K562 (cell line): ENCODE results near the gene ZDHHC12. TPM values are rescaled to one million over a fixed set of nuclear protein-coding genes. Genes with fewer than 3 reads are reported as not detected.
"Not testable (repeated sequence)": the region's sequence is repeated elsewhere in the genome, so short reads cannot be mapped to it uniquely, and the experiment has no call there.

Source experiments
- ATAC-seq: fragments of 200-7000 bp; cut with Tn5 transposase; 3 replicates; pipeline ENCODE4 v1.9.1; 2020; ENCODE audit warnings: moderate library complexity
- BruUV-seq: library from RNA; stranded (reverse); fragments of 400-500 nt; replicated peaks from 2 replicates; lab custom pipeline; 2021; lab: Mats Ljungman, UMichigan
- CTCF ChIA-PET: fragments of 300-600 bp; formaldehyde crosslinking; extraction: SDS; loops from one replicate; lab custom pipeline; 2021; ENCODE audit warnings: low intra/inter-chr PET ratio; lab: Yijun Ruan, JAX
- POLR2A ChIA-PET: fragments of 300-600, 350-650 bp; sonication (Branson Sonifier 250); formaldehyde crosslinking; extraction: SDS; loops from one replicate; lab custom pipeline; 2021; ENCODE audit warnings: antibody characterized with exemption, inconsistent platforms; lab: Yijun Ruan, JAX
- DNase-seq, 4 experiments: peaks; one replicate each; pipeline versions ENCODE4 v3.0.0 to v3.0.0-alpha.2; 2011 to 2018; ENCODE audit warnings: low spot score in 3 of 4, mixed read lengths in 3 of 4; ENCODE audit errors: extremely low read depth in 1 of 4
- FAIRE-seq: peaks from 2 replicates; lab custom pipeline; 2011; peaks lifted over from hg19 to GRCh38; lab: Jason Lieb, UNC
- H2AFZ ChIP-seq: 2 replicates; pipeline ENCODE4 v1.6.0; 2011; ENCODE audit warnings: low read depth, low read length, control low read depth, inconsistent platforms
- H3K27ac ChIP-seq: fragments of 200-600 bp; 3 replicates; pipeline ENCODE4 v1.8.0; 2011; ENCODE audit warnings: low read depth, mild to moderate bottlenecking, control low read depth, inconsistent platforms, low read length, moderate library complexity, mixed read lengths; ENCODE audit errors: extremely low read depth
- H3K27me3 ChIP-seq, 2 experiments: fragments of 300-600 bp in 1 of 2; 2 replicates in 1 of 2; 3 replicates in 1 of 2; pipeline versions ENCODE4 v1.6.0 to v1.8.0; 2011; ENCODE audit warnings: inconsistent platforms in 2 of 2, low read length in 2 of 2, mild to moderate bottlenecking in 1 of 2, mixed read lengths in 1 of 2, moderate library complexity in 1 of 2; ENCODE audit not compliant: control insufficient read depth in 2 of 2, insufficient read depth in 2 of 2
- H3K36me3 ChIP-seq: fragments of 300-600 bp; 3 replicates; pipeline ENCODE4 v1.8.0; 2011; ENCODE audit warnings: mild to moderate bottlenecking, low read length, inconsistent platforms; ENCODE audit not compliant: control insufficient read depth, insufficient read depth
- H3K4me1 ChIP-seq, 2 experiments: fragments of 200-600 bp in 1 of 2; replicated peaks in 1 of 2; 2 replicates in 1 of 2; 3 replicates in 1 of 2; pipeline versions ENCODE4 v1.5.1 to v1.8.0; 2011; ENCODE audit warnings: inconsistent platforms in 2 of 2, low read length in 2 of 2, mild to moderate bottlenecking in 1 of 2, mixed read lengths in 1 of 2, moderate library complexity in 1 of 2; ENCODE audit not compliant: control insufficient read depth in 2 of 2, insufficient read depth in 2 of 2
- H3K4me2 ChIP-seq: 2 replicates; pipeline ENCODE4 v1.6.1; 2011; ENCODE audit warnings: low read length, control low read depth, inconsistent platforms, mixed read lengths; ENCODE audit not compliant: insufficient read depth
- H3K4me3 ChIP-seq: fragments of 200-600 bp; sonication (generic), shearing (Covaris generic); 2 replicates; pipeline ENCODE4 v1.5.1; 2016; ENCODE audit warnings: control low read depth, inconsistent platforms
- H3K79me2 ChIP-seq: fragments of 200-600 bp; 3 replicates; pipeline ENCODE4 v1.8.0; 2011; ENCODE audit warnings: low read length, inconsistent platforms; ENCODE audit not compliant: control insufficient read depth, insufficient read depth
- H3K9ac ChIP-seq, 2 experiments: 2 replicates each; pipeline versions ENCODE4 v1.6.0 to v1.6.1; 2011; ENCODE audit warnings: low read depth in 2 of 2, low read length in 2 of 2, control low read depth in 1 of 2, inconsistent platforms in 1 of 2, mild to moderate bottlenecking in 1 of 2, mixed read lengths in 1 of 2; ENCODE audit not compliant: insufficient read depth in 1 of 2
- H3K9me1 ChIP-seq: one replicate; pipeline ENCODE4 v1.6.0; 2011; ENCODE audit warnings: inconsistent platforms, mild to moderate bottlenecking, low read length, moderate library complexity; ENCODE audit not compliant: control insufficient read depth, insufficient read depth
- H3K9me3 ChIP-seq: replicated peaks from 2 replicates; pipeline ENCODE4 v1.5.1; 2011; ENCODE audit warnings: low read depth, low read length, inconsistent platforms; ENCODE audit not compliant: control insufficient read depth, insufficient read depth
- H4K20me1 ChIP-seq: replicated peaks from 2 replicates; pipeline ENCODE4 v1.6.1; 2011; ENCODE audit warnings: low read length, inconsistent platforms, mixed read lengths; ENCODE audit not compliant: control insufficient read depth, insufficient read depth
- ZBTB33 ChIP-seq: sonication (generic); formaldehyde crosslinking; IDR thresholded peaks from 2 replicates; pipeline ENCODE4 v1.8.1; 2023; ENCODE audit warnings: mild to moderate bottlenecking, missing genetic modification reagents
- WGBS: fragments of 100-300 bp; shearing (Covaris generic); methylation state at CpG from one replicate; pipeline ENCODE4 v1.1.6; 2016; ENCODE audit warnings: low coverage, mixed read lengths; ENCODE audit not compliant: insufficient coverage; ENCODE audit errors: missing lambda C conversion rate; 5-methylcytosine and 5-hydroxymethylcytosine counted together
- in situ Hi-C: fragments of 300-500 bp; cut with MboI; formaldehyde crosslinking; loops from 4 replicates; pipeline ENCODE4 v1.15.0; 2018; ENCODE audit warnings: inconsistent platforms, mixed read lengths
- intact Hi-C: fragments of 100-400 bp; cut with micrococcal nuclease; formaldehyde crosslinking; loops from 2 replicates; pipeline ENCODE4 v1.14.2; 2022
- polyA plus RNA-seq, 8 experiments: library from polyadenylated mRNA; depleted of rRNA in 4 of 8; stranded (reverse) in 5 of 8; unstranded in 3 of 8; fragments of >200 nt; fragmentation: Nextera tagmentation in 2 of 8; fragmentation: Illumina TruSeq in 1 of 8; extraction: Ambion mirVana in 2 of 8; extraction: Trizol in 1 of 8; gene quantifications; 2 replicates each; pipeline versions ENCODE4 v1.2.1 to v1.2.3, GENCODE V29; 2011 to 2014; ENCODE audit warnings: inconsistent platforms in 1 of 8, missing spikeins in 1 of 8
- total RNA-seq, 7 experiments: library from RNA; depleted of rRNA in 6 of 7; stranded (reverse); fragments of >200 nt in 6 of 7; fragmentation: Illumina TruSeq in 2 of 7; extraction: Trizol in 2 of 7; gene quantifications; 2 replicates each; pipeline versions ENCODE4 v1.2.1 to v1.2.3, GENCODE V29; 2011 to 2021; ENCODE audit warnings: low replicate concordance in 1 of 7

The ZDHHC12 gene
- total and polyA plus RNA-seq, 9 of the 15 experiments (the other 6 are each of a cell fraction or from before 2014, with no cell fraction given) = 0.21 to 38.0 (median 13.8) TPM

- H3K79me2 ChIP-seq = peaks cover 21% of the 10 kb centered on the region
- H3K4me1 ChIP-seq = peaks cover 9 to 24% of the 10 kb centered on the region in 2 experiments
- BruUV-seq, H3K9me1 ChIP-seq, H2AFZ ChIP-seq, H3K27me3 ChIP-seq, H4K20me1 ChIP-seq, DNase-seq, H3K4me3 ChIP-seq, H3K9ac ChIP-seq, ATAC-seq, FAIRE-seq, H3K27ac ChIP-seq, H3K4me2 ChIP-seq: not testable (repeated sequence)
- in situ Hi-C loops = loop anchor here (5.0 to 10.0 kb wide), 4 partner anchors 357 to 1086 kb away; partner anchors contain the start of gene SLC27A4
- POLR2A ChIA-PET = interaction anchor here (0.6 to 3.7 kb wide), 6 partner anchors 15 to 525 kb away, joined by 3 to 65 read pairs (median 6); no protein-coding TSS in a partner anchor
- WGBS = 93% methylated on average over 28 of the region's 30 CpGs
- CTCF ChIA-PET = interaction anchor here (0.6 kb wide), 2 partner anchors 291 to 508 kb away, joined by 3 to 6 read pairs; partner anchors contain the start of gene CIZ1
- peaks cover 39% of the 10 kb centered on the region for H3K36me3 ChIP-seq
- peak; percentile 54; the same call in 1 of the 2 replicates for TF ChIP-seq ZBTB33 (CRISPR knock-in tag)
- TF ChIP-seq, all 486 proteins: peak for 1; not testable (repeated sequence) for 485
- not testable (repeated sequence) for H3K9me3 ChIP-seq
- intact Hi-C loops = loop anchor here (10.0 kb wide), 1 partner anchor 976 kb away; no protein-coding TSS in a partner anchor
Measured at GRCh38 chr9:128699096-128699795, 24.7 kb downstream of the ZDHHC12 start.
